Mammary epithelial cell (primary cell): ENCODE results near the gene PDE2A.

Experiments
- EZH2 ChIP-seq: IDR thresholded peaks from 2 replicates; pipeline ENCODE4 v1.6.1; 2012; ENCODE audit warnings: low read length, inconsistent platforms, borderline replicate concordance
- TF ChIP-seq, protein P1 (sequence below), 2 donors: IDR thresholded peaks in 1 of 2; conservative IDR thresholded peaks in 1 of 2; 2 replicates each; pipeline ENCODE4 v1.5.1; 2011 to 2012; ENCODE audit warnings: inconsistent platforms in 2 of 2, low read length in 2 of 2, mild to moderate bottlenecking in 2 of 2, control low read depth in 1 of 2, low read depth in 1 of 2; ENCODE audit not compliant: insufficient read depth in 1 of 2; ENCODE audit errors: extremely low read depth in 1 of 2

DNA sequence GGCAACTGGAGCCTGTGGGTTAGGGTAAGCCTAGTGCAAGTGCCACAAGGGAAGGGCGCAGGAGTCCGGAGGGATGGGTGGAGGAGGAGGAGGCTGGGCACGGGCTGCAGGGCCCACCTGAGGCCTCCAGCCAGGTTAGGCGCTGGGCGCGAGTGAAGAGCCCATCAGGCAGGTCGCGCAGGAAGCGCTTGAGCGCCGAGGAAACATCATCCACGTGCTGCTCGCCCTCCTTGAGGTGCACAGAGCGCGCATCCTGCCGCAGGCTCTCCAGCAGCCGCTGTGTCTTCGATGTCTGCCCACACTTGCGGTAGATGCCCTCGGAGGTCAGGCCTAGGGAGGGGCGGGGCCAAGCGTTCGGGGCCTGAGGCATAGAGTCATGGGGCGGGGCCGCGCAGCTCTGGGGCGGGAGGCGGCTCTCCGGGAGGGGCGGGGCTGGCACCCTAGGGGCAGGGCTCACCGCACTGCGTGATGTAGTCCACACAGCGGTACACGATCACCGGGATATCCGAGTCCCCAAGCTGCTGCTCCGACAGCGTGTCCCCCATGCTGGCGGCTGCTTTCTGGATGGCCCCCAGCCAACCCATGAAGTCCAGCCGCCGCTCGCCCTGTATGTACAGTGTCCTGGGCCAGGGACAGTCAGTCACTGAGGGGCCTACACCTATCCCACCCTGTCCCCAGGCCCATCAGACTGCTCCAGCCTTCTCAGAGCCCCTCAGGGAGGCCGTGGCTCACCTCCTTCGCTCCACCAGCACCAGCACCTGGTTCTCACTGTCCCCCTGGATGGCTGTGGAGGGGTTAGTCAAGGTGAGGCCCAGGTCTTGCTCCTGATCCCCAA, 22.9 kb upstream of the PDE2A start:
- TF ChIP-seq, protein P1, sequence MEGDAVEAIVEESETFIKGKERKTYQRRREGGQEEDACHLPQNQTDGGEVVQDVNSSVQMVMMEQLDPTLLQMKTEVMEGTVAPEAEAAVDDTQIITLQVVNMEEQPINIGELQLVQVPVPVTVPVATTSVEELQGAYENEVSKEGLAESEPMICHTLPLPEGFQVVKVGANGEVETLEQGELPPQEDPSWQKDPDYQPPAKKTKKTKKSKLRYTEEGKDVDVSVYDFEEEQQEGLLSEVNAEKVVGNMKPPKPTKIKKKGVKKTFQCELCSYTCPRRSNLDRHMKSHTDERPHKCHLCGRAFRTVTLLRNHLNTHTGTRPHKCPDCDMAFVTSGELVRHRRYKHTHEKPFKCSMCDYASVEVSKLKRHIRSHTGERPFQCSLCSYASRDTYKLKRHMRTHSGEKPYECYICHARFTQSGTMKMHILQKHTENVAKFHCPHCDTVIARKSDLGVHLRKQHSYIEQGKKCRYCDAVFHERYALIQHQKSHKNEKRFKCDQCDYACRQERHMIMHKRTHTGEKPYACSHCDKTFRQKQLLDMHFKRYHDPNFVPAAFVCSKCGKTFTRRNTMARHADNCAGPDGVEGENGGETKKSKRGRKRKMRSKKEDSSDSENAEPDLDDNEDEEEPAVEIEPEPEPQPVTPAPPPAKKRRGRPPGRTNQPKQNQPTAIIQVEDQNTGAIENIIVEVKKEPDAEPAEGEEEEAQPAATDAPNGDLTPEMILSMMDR (conservative IDR thresholded peaks at IDR 0.05 in 1 of 2, IDR thresholded peaks at IDR 0.05 in 1 of 2; ENCODE audit: extremely low read depth in 1 of 2, insufficient read depth in 1 of 2, low read depth in 1 of 2, low read length in 2 of 2), result no peak
- TF ChIP-seq EZH2, result no peak
